ENCODE data around the gene ARL11. TPM values are rescaled to one million over a fixed set of nuclear protein-coding genes. Genes with fewer than 3 reads are reported as not detected.

Gene ARL11
- total RNA-seq, 1 donor, result not detected

- H3K4me1 ChIP-seq (ENCODE audit: insufficient read depth, low read length), result peaks cover 6% of the 10 kb centered on the region
- H3K4me2 ChIP-seq (ENCODE audit: insufficient read depth, low read length), result no peak overlapping the region
- TF ChIP-seq, protein P1, sequence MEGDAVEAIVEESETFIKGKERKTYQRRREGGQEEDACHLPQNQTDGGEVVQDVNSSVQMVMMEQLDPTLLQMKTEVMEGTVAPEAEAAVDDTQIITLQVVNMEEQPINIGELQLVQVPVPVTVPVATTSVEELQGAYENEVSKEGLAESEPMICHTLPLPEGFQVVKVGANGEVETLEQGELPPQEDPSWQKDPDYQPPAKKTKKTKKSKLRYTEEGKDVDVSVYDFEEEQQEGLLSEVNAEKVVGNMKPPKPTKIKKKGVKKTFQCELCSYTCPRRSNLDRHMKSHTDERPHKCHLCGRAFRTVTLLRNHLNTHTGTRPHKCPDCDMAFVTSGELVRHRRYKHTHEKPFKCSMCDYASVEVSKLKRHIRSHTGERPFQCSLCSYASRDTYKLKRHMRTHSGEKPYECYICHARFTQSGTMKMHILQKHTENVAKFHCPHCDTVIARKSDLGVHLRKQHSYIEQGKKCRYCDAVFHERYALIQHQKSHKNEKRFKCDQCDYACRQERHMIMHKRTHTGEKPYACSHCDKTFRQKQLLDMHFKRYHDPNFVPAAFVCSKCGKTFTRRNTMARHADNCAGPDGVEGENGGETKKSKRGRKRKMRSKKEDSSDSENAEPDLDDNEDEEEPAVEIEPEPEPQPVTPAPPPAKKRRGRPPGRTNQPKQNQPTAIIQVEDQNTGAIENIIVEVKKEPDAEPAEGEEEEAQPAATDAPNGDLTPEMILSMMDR (IDR thresholded peaks at IDR 0.05; ENCODE audit: extremely low read depth, low read depth, low read length), result no peak
- no peak overlapping the region for H3K27ac ChIP-seq (ENCODE audit: low read depth, low read length)
- no peaks in the 10 kb centered on the region for H3K9me3 ChIP-seq (ENCODE audit: low read depth, low read length)
- peaks cover 11% of the 10 kb centered on the region for H3K36me3 ChIP-seq (ENCODE audit: insufficient read depth, low read length)
- no peaks in the 10 kb centered on the region for H3K79me2 ChIP-seq (ENCODE audit: insufficient read depth, low read length)
- H4K20me1 ChIP-seq (ENCODE audit: insufficient read depth, low read length), result no peaks in the 10 kb centered on the region
- no peak for DNase-seq (ENCODE audit: insufficient read length, low spot score, missing footprints)
- H2AFZ ChIP-seq (ENCODE audit: low read length), result no peak overlapping the region
- H3K27me3 ChIP-seq (ENCODE audit: insufficient read depth, low read length), result no peaks in the 10 kb centered on the region
- H3K4me3 ChIP-seq (ENCODE audit: insufficient read depth, low read length), result no peak overlapping the region
Measured at GRCh38 chr13:49657241-49657641, 28.9 kb downstream of the ARL11 start.

DNA sequence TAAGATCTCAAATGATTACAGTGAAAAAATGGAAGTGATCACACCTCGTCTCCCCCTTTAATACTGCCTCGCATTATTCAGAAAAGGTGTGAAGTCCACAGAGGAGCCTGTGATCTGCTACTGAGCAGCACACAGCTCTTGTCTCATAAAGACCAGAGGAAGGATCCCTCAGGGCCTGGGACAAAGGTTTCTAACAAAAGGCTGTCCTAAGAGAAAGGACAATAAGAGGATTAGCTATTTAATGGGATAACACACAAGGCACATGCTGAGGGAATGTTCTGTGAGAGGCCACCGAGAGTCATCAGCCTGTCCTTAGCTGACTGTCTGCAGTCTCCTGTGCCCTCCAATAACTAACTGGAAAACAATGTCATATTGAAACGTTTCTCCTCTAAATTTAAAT, 36.3 kb downstream of the ARL11 start:
- peaks cover 14% of the 10 kb centered on the region for H3K36me3 ChIP-seq (ENCODE audit: insufficient read depth, low read length)
- DNase-seq (ENCODE audit: insufficient read length, low spot score, missing footprints), result no peak
- H3K4me1 ChIP-seq (ENCODE audit: insufficient read depth, low read length), result peaks cover 6% of the 10 kb centered on the region
- H3K27ac ChIP-seq (ENCODE audit: low read depth, low read length), result no peak overlapping the region
- no peak overlapping the region for H3K4me2 ChIP-seq (ENCODE audit: insufficient read depth, low read length)
- H3K79me2 ChIP-seq (ENCODE audit: insufficient read depth, low read length), result no peaks in the 10 kb centered on the region
- no peaks in the 10 kb centered on the region for H3K9me3 ChIP-seq (ENCODE audit: low read depth, low read length)
- no peaks in the 10 kb centered on the region for H4K20me1 ChIP-seq (ENCODE audit: insufficient read depth, low read length)
- no peak overlapping the region for H3K4me3 ChIP-seq (ENCODE audit: insufficient read depth, low read length)
- TF ChIP-seq, protein P1 (IDR thresholded peaks at IDR 0.05; ENCODE audit: extremely low read depth, low read depth, low read length), result no peak
- no peak overlapping the region for H2AFZ ChIP-seq (ENCODE audit: low read length)
- H3K27me3 ChIP-seq (ENCODE audit: insufficient read depth, low read length), result no peaks in the 10 kb centered on the region

- Histone ChIP-seq H3K79me2 (ENCODE audit: insufficient read depth, low read length) (no peaks in the 10 kb centered on the region), H3K27ac (ENCODE audit: low read depth, low read length) (no peak overlapping the region), H3K4me1 (ENCODE audit: insufficient read depth, low read length) (peaks cover 22% of the 10 kb centered on the region), H2AFZ (ENCODE audit: low read length) (no peak overlapping the region), H4K20me1 (ENCODE audit: insufficient read depth, low read length) (no peaks in the 10 kb centered on the region), H3K36me3 (ENCODE audit: insufficient read depth, low read length) (peaks cover 14% of the 10 kb centered on the region), H3K4me3 (ENCODE audit: insufficient read depth, low read length) (no peak overlapping the region), H3K27me3 (ENCODE audit: insufficient read depth, low read length) (no peaks in the 10 kb centered on the region), H3K4me2 (ENCODE audit: insufficient read depth, low read length) (no peak overlapping the region), H3K9me3 (ENCODE audit: low read depth, low read length) (no peaks in the 10 kb centered on the region)
- TF ChIP-seq, protein P1 (IDR thresholded peaks at IDR 0.05; ENCODE audit: extremely low read depth, low read depth, low read length), result no peak
- DNase-seq (ENCODE audit: insufficient read length, low spot score, missing footprints), result peak; percentile 91
Measured at GRCh38 chr13:49667773-49668172, 39.5 kb downstream of the ARL11 start.

DNA sequence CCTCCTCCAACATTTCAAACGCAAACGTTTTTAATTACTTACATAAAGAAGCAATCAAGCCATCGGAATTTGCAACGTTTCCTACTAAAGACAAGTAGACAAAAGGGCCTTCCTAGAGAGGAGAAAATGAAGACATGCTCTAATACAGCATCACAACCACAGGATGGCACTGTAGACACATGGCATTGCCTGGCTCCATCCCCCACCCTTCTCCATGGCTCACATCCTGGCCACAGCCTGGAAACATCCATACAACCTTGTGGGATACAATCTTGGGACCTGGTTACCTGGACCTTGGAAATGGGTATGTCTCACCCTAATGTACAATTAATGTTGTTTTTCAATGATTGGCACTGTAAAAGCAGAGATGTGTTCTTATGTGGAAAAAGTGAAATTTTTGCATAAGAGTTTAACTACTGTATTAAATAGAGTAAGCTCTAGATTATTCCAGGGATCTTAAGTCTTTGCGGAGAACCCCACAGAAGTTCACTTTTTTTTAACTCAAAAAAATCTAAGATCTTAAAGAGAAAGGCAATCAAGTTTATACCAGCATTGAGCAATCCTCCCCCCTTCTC, 41.5 kb downstream of the ARL11 start:
- TF ChIP-seq, protein P1 (IDR thresholded peaks at IDR 0.05; ENCODE audit: extremely low read depth, low read depth, low read length), result peak; percentile 80
- H3K36me3 ChIP-seq (ENCODE audit: insufficient read depth, low read length), result peaks cover 14% of the 10 kb centered on the region
- no peak for DNase-seq (ENCODE audit: insufficient read length, low spot score, missing footprints)

More for the DNA sequence above, 41.5 kb downstream of the ARL11 start:
- H2AFZ ChIP-seq (ENCODE audit: low read length), result no peak overlapping the region
- H3K4me3 ChIP-seq (ENCODE audit: insufficient read depth, low read length), result no peak overlapping the region
- H3K27me3 ChIP-seq (ENCODE audit: insufficient read depth, low read length), result no peaks in the 10 kb centered on the region
- H3K4me2 ChIP-seq (ENCODE audit: insufficient read depth, low read length), result peak overlapping the region; percentile 61
- H3K4me1 ChIP-seq (ENCODE audit: insufficient read depth, low read length), result peaks cover 22% of the 10 kb centered on the region
- H3K9me3 ChIP-seq (ENCODE audit: low read depth, low read length), result no peaks in the 10 kb centered on the region
- no peaks in the 10 kb centered on the region for H4K20me1 ChIP-seq (ENCODE audit: insufficient read depth, low read length)
- peak overlapping the region; percentile 23 for H3K27ac ChIP-seq (ENCODE audit: low read depth, low read length)
- peaks cover under 1% of the 10 kb centered on the region for H3K79me2 ChIP-seq (ENCODE audit: insufficient read depth, low read length)
